Measurements from ENCODE around the gene OPCML.

The OPCML gene

DNA sequence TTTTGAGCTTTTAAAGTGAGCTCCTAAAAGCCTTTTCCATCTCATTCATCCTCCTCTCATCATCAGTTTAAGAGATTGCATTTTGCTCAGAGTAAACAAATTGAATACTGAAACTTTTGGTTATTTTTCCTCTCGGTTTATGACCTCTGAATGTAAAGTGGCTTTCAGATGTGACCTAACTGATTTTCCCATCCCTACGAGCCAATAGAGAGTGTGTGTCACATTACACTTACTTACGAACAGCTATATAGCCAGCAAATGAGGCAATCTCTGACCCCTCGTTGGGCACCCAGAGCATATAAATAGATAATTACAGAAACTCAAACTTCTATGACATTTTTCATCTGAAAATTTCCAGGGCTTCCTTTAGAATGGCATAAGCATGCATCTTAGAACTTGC, 317.7 kb downstream of the OPCML start:
- Mint-ChIP-seq H3K27me3 (peaks cover 4% of the 10 kb centered on the region), H3K36me3 (no peaks in the 10 kb centered on the region), H3K4me1 (no peaks in the 10 kb centered on the region), H3K27ac (no peak overlapping the region), H3K4me3 (no peak overlapping the region), H3K9me3 (no peaks in the 10 kb centered on the region)

GRCh38 chr11:133212201-133212600, 320.1 kb downstream of the OPCML start:
- H3K27ac Mint-ChIP-seq, result no peak overlapping the region
- peaks cover 2% of the 10 kb centered on the region for H3K27me3 Mint-ChIP-seq
- no peaks in the 10 kb centered on the region for H3K4me1 Mint-ChIP-seq
- no peaks in the 10 kb centered on the region for H3K9me3 Mint-ChIP-seq
- H3K4me3 Mint-ChIP-seq, result no peak overlapping the region
- H3K36me3 Mint-ChIP-seq, result no peaks in the 10 kb centered on the region

GRCh38 chr11:133207995-133208394, 324.3 kb downstream of the OPCML start:
- Mint-ChIP-seq H3K27ac (no peak overlapping the region), H3K36me3 (no peaks in the 10 kb centered on the region), H3K4me1 (no peaks in the 10 kb centered on the region), H3K27me3 (no peaks in the 10 kb centered on the region), H3K9me3 (no peaks in the 10 kb centered on the region), H3K4me3 (no peak overlapping the region)

DNA sequence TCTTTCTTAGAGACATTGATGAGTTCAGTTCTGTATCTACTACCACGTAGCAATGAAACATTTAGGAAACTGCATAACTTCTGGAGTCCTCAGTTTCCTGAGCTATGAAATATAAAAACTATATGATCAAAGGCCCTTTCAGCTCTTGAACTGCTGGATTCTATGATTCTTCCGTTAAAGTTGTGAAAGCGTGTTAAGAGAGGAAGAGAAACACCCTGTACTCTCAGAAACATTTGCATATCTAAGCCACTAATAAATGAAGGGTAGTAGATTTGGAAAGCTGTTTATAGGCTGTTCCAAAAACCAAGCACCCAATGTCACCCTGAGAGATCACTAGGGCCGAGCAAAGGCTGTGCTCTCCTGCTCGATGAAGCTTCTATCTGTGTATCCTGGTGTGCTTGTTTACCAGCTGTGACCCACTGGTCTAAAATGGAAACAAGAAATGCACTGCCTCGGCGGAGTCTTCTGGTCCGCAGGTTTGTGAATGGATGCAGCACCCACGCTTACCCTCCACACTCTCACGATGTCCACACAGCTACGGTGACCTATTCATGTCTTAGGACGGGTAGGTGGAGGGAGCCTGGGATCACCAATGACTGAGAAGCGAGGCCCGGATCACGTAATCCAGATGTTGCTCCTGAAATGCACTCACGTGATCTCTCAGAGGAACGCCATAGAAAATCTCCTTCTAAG, 325.8 kb downstream of the OPCML start:
- no peaks in the 10 kb centered on the region for H3K9me3 Mint-ChIP-seq
- no peaks in the 10 kb centered on the region for H3K27me3 Mint-ChIP-seq
- no peaks in the 10 kb centered on the region for H3K36me3 Mint-ChIP-seq
- H3K4me3 Mint-ChIP-seq, result no peak overlapping the region
- H3K27ac Mint-ChIP-seq, result no peak overlapping the region
- no peaks in the 10 kb centered on the region for H3K4me1 Mint-ChIP-seq

DNA sequence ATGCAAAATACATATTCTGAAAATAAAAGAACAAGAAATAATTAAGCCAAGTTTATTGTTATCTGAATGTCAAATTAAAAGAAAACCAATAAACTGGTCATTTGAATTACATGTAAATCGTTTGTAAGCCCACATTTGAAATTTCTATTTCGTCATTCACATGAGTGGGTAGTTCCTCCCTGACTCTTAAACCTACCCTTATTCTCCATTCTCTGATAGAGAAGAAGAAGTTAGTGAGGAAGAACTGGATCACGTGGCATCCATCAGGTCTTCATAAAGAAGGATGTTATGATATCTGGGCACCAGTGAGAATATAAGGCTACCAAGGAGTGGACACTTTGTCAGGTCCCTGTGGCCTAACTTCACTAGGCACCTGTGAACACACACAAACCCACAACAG, 328.1 kb downstream of the OPCML start:
- no peak overlapping the region for H3K27ac Mint-ChIP-seq
- H3K36me3 Mint-ChIP-seq, result no peaks in the 10 kb centered on the region
- no peak overlapping the region for H3K4me3 Mint-ChIP-seq
- no peaks in the 10 kb centered on the region for H3K9me3 Mint-ChIP-seq
- peaks cover 2% of the 10 kb centered on the region for H3K27me3 Mint-ChIP-seq
- no peaks in the 10 kb centered on the region for H3K4me1 Mint-ChIP-seq

DNA sequence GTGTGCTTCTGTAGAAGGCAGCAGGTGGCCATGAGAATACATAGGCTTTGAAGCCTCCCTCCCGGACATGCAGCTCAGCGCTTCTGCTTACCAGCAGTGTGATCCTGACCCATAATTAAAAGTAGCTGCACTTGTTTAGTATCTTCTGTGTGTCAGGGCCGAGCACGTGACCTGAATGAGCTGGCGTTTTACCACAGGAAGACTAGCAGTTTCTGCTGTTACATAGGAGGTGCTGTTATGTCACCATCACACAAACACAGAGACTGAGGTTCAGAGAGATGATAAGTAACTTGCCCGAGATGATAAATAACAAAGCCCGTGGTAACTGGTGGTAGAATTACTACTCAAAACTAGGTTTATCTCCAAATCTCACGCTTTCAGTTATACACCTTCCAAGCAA, 329.5 kb downstream of the OPCML start:
- H3K4me3 Mint-ChIP-seq, result no peak overlapping the region
- no peak overlapping the region for H3K27ac Mint-ChIP-seq
- H3K4me1 Mint-ChIP-seq, result no peaks in the 10 kb centered on the region
- H3K9me3 Mint-ChIP-seq, result no peaks in the 10 kb centered on the region
- H3K27me3 Mint-ChIP-seq, result peaks cover 2% of the 10 kb centered on the region
- no peaks in the 10 kb centered on the region for H3K36me3 Mint-ChIP-seq

DNA sequence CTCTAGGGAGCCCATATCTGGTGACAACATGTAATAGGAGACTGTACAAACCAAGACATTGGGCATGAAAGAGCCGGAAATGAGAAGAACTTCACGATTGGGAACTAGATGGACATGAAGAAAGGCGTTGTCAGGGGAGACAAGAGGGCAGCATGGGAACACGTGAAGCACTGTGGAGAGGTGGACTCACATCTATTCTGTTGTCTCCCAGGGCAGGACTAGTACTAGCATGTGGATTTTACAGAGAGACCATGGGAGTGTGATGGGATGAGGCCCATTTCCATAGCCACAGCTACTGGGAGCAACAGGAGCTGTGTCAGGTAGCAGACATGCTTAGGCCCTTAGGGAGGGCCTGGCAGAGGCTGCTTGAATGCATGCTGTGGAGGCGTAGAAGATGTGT, 333.9 kb downstream of the OPCML start:
- H3K4me1 Mint-ChIP-seq, result no peaks in the 10 kb centered on the region
- peaks cover 2% of the 10 kb centered on the region for H3K27me3 Mint-ChIP-seq
- H3K27ac Mint-ChIP-seq, result no peak overlapping the region
- no peak overlapping the region for H3K4me3 Mint-ChIP-seq
- no peaks in the 10 kb centered on the region for H3K36me3 Mint-ChIP-seq
- H3K9me3 Mint-ChIP-seq, result no peaks in the 10 kb centered on the region

GRCh38 chr11:133197425-133197824, 334.9 kb downstream of the OPCML start:
- H3K9me3 Mint-ChIP-seq, result no peaks in the 10 kb centered on the region
- H3K4me3 Mint-ChIP-seq, result no peak overlapping the region
- H3K27me3 Mint-ChIP-seq, result peaks cover 2% of the 10 kb centered on the region
- no peaks in the 10 kb centered on the region for H3K4me1 Mint-ChIP-seq
- no peaks in the 10 kb centered on the region for H3K36me3 Mint-ChIP-seq
- H3K27ac Mint-ChIP-seq, result no peak overlapping the region

GRCh38 chr11:133191931-133192330, 340.4 kb downstream of the OPCML start:
- no peaks in the 10 kb centered on the region for H3K9me3 Mint-ChIP-seq
- H3K27ac Mint-ChIP-seq, result no peak overlapping the region
- no peak overlapping the region for H3K4me3 Mint-ChIP-seq
- H3K36me3 Mint-ChIP-seq, result no peaks in the 10 kb centered on the region
- no peaks in the 10 kb centered on the region for H3K27me3 Mint-ChIP-seq
- no peaks in the 10 kb centered on the region for H3K4me1 Mint-ChIP-seq

DNA sequence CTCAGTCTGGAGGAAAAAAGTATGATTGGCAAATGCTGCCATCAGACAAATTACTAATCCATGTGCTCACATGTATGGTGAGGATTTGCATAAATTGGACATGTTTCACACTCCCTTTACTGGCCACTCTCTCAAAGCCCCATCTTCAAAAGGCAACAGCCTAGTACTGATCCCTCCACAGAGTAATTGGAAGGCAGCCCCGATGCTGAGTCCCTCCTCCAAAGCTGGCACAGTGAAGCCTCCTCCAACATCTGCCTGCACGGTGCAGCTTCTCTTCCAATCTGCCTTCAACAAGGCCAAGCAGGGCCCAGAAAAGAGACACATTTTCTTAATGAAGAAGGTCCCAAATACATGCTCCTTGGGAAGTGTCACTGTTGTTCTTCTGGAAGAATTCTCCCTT, 350.6 kb downstream of the OPCML start:
- H3K4me1 Mint-ChIP-seq, result no peaks in the 10 kb centered on the region
- H3K27me3 Mint-ChIP-seq, result peaks cover 2% of the 10 kb centered on the region
- no peak overlapping the region for H3K4me3 Mint-ChIP-seq
- H3K36me3 Mint-ChIP-seq, result no peaks in the 10 kb centered on the region
- no peak overlapping the region for H3K27ac Mint-ChIP-seq
- H3K9me3 Mint-ChIP-seq, result no peaks in the 10 kb centered on the region

DNA sequence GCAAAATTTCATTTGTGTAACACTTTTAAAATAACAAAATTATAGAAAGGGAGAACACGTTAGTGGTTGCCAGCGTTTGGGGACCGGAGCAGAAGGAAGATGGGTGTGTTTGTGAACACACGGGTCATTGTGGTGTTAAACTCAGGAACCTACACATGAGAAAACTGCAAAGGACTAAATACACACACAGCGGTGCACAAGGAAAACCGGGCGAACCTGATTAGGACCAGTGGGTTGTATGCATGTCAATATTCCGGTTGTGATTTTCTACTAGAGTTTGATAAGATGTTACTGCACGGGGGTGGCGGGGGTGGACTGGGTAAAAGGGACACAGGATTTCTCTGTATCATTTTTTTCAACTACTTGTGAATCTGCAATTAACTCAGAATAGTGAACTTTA, 351.2 kb downstream of the OPCML start:
- peaks cover 2% of the 10 kb centered on the region for H3K27me3 Mint-ChIP-seq
- H3K4me3 Mint-ChIP-seq, result no peak overlapping the region
- H3K36me3 Mint-ChIP-seq, result no peaks in the 10 kb centered on the region
- no peaks in the 10 kb centered on the region for H3K4me1 Mint-ChIP-seq
- no peaks in the 10 kb centered on the region for H3K9me3 Mint-ChIP-seq
- H3K27ac Mint-ChIP-seq, result no peak overlapping the region

DNA sequence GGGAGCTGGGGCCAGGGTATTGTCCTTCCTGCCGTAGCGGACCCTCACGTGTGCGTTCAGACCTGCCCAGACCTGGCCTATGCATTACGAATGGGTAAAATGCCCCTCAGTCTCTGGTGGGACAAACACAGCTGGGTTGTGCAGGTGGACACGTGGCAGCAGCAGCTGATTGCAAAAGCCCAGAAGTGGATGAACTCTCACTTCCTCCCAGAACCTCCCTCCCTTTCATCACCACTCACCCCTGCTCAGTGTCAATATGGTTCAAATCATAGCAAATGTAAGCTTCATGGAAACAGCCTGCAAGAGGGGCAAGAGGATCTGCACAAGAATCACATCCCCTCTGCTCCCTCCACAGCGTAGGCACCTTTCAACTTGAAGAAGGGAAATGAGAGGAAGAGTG, 352.1 kb downstream of the OPCML start:
- no peak overlapping the region for H3K4me3 Mint-ChIP-seq
- H3K4me1 Mint-ChIP-seq, result no peaks in the 10 kb centered on the region
- no peak overlapping the region for H3K27ac Mint-ChIP-seq
- H3K27me3 Mint-ChIP-seq, result peaks cover 2% of the 10 kb centered on the region
- no peaks in the 10 kb centered on the region for H3K36me3 Mint-ChIP-seq
- no peaks in the 10 kb centered on the region for H3K9me3 Mint-ChIP-seq

DNA sequence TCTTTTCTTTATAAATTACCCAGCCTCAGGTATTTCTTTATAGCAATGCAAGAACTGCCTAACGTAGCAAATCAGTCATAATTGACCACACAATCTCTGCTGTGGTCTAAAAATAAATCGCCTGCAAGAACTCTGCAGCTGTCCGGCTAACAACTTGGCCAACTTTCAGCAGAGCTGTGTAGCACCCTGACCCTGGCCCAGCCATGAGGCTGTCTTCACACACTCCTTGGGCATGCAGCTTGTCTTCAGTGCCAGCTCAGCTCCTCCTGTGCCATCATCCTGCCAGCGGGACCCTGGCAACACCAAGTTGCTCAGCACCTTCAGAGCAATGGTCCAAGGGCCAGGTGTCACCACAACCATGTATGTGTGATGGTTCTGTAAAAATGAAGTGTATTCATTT, 355.6 kb downstream of the OPCML start:
- H3K4me3 Mint-ChIP-seq, result no peak overlapping the region
- no peaks in the 10 kb centered on the region for H3K9me3 Mint-ChIP-seq
- no peaks in the 10 kb centered on the region for H3K4me1 Mint-ChIP-seq
- peaks cover 2% of the 10 kb centered on the region for H3K27me3 Mint-ChIP-seq
- no peaks in the 10 kb centered on the region for H3K36me3 Mint-ChIP-seq
- H3K27ac Mint-ChIP-seq, result no peak overlapping the region

DNA sequence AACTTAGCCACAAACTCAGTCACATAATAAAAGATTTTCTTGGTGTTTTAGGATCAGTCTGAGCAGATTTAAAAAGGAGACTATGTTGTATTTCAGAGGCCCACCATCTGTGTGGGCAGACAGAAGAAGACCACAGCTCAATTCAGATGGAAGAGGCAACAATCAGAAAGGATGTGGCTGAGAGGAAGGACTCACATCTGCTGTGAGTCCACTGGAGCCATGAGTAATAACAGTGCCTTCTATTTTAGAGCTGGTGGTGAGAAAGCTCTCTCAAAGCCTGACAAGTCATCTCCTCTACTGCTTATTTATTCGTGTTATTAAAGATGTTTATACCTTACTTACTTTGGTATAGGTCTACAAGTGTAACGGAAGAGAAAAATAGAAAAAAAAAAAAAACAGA, 357.2 kb downstream of the OPCML start:
- Mint-ChIP-seq H3K27ac (no peak overlapping the region), H3K4me1 (no peaks in the 10 kb centered on the region), H3K4me3 (no peak overlapping the region), H3K36me3 (no peaks in the 10 kb centered on the region), H3K9me3 (peaks cover 5% of the 10 kb centered on the region), H3K27me3 (no peaks in the 10 kb centered on the region)

GRCh38 chr11:133173810-133174412, 358.4 kb downstream of the OPCML start:
- Mint-ChIP-seq H3K4me3 (no peak overlapping the region), H3K27ac (no peak overlapping the region), H3K4me1 (no peaks in the 10 kb centered on the region), H3K27me3 (no peaks in the 10 kb centered on the region), H3K9me3 (peaks cover 5% of the 10 kb centered on the region), H3K36me3 (no peaks in the 10 kb centered on the region)

DNA sequence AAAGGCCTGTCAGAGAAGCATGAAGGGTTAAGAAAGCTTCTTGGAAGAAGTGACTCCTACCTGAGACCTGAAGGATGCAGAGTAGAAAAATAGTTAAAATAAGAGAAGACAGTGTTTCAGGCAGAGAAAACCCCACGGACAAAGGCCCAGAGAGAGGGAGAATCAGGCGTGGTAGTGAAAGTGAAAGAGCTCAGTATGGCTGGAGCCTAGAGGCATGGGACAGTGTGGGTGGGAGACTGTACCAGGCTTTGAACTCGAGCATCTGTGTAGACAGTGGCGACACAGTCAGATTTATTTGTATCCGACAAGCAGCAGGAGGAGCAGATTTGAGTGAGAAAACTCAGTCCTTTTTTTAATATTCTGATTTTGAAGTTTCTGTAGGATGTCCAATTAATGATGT, 360.0 kb downstream of the OPCML start:
- Mint-ChIP-seq H3K27me3 (no peaks in the 10 kb centered on the region), H3K27ac (no peak overlapping the region), H3K36me3 (no peaks in the 10 kb centered on the region), H3K4me1 (no peaks in the 10 kb centered on the region), H3K4me3 (no peak overlapping the region), H3K9me3 (peaks cover 5% of the 10 kb centered on the region)

DNA sequence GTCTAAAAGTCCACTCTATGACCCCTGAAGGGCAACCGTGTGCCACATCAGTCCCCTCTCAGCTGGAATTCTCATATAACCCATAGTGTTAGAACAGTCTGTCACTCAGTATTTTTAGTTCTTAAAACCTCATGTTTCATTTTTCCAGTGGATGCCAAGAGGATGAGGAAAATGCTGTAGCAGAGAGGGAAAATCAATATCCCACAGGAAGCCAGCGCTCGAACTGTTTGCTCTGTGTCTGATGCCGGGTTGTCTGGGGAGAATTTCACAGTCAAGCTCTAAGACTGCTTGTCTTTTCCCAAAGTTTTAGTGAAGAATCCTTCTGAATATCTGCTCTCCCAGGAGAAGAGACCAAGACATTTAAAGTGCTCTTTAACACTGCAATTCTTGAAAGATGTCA, 360.9 kb downstream of the OPCML start:
- H3K27me3 Mint-ChIP-seq, result no peaks in the 10 kb centered on the region
- no peaks in the 10 kb centered on the region for H3K36me3 Mint-ChIP-seq
- H3K4me1 Mint-ChIP-seq, result no peaks in the 10 kb centered on the region
- no peak overlapping the region for H3K27ac Mint-ChIP-seq
- peaks cover 5% of the 10 kb centered on the region for H3K9me3 Mint-ChIP-seq
- H3K4me3 Mint-ChIP-seq, result no peak overlapping the region
